Ishikawa (cell line): Measurements from ENCODE around the gene CIB2.

Experiments
- CEBPB ChIP-seq: IDR thresholded peaks from 2 replicates; pipeline ENCODE4 v1.6.1; 2012
- CREB1 ChIP-seq: IDR thresholded peaks from 2 replicates; pipeline ENCODE4 v1.6.1; 2012; ENCODE audit warnings: low read depth
- EGR1 ChIP-seq: IDR thresholded peaks from 2 replicates; pipeline ENCODE4 v1.6.1; 2012
- EP300 ChIP-seq: IDR thresholded peaks from 2 replicates; pipeline ENCODE4 v1.6.1; 2012; ENCODE audit warnings: borderline replicate concordance
- FOXM1 ChIP-seq: IDR thresholded peaks from 2 replicates; pipeline ENCODE4 v1.6.1; 2012; ENCODE audit warnings: low read depth, borderline replicate concordance
- NFIC ChIP-seq: IDR thresholded peaks from 2 replicates; pipeline ENCODE4 v1.6.1; 2012
- RAD21 ChIP-seq: IDR thresholded peaks from 2 replicates; pipeline ENCODE4 v1.6.1; 2012; ENCODE audit warnings: low read depth
- TAF1 ChIP-seq: IDR thresholded peaks from 2 replicates; pipeline ENCODE4 v1.6.1; 2012; ENCODE audit warnings: low read depth, mild to moderate bottlenecking
- TCF12 ChIP-seq: IDR thresholded peaks from 2 replicates; pipeline ENCODE4 v1.6.1; 2012; ENCODE audit warnings: low read depth
- YY1 ChIP-seq: IDR thresholded peaks from 2 replicates; pipeline ENCODE4 v1.6.1; 2012; ENCODE audit warnings: low read depth
- ZBTB7A ChIP-seq: IDR thresholded peaks from 2 replicates; pipeline ENCODE4 v1.6.1; 2012; ENCODE audit warnings: low read depth
- TF ChIP-seq, protein P1 (sequence below): IDR thresholded peaks from 2 replicates; pipeline ENCODE4 v1.6.1; 2012; ENCODE audit warnings: low read depth, mild to moderate bottlenecking
- TF ChIP-seq, protein P2 (sequence below): IDR thresholded peaks from 2 replicates; pipeline ENCODE4 v1.6.1; 2012
- TF ChIP-seq, protein P3 (sequence below): IDR thresholded peaks from 2 replicates; pipeline ENCODE4 v1.6.1; 2012

DNA sequence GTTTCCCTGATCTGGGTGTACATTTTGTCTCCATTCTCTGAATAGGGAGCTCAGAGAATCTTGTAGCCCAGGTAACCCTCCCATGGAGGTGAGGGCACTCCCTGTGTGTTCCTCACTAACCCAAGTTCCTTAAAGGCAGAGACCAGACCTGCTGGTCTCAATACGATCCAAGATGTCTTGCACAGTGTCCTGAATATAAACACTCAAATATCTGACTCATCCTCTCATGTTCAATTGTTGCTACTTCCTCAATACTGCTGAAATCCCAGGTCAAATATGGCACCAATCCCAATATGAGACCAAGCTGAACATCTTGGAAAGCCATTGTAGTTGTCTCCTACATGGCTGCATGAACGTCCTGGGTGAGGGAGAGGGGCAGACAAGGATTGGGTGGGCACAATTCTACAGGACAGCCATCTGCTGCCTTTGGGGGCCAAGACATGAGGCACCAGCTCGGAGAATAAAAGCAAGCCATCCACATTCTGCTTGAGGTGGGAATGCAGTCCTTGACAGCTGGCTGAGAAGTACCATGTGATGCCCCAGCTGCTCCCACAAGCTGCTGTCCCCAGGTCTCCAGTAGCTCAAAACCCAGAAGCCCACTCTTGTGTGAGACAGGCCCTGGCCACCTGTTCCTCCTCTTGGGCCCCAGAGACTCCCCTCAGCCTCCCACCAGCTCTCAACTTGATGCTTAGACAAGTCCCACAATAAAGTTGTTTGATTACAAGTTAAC, 72.0 kb downstream of the CIB2 start:
- no peak for TF ChIP-seq EGR1
- no peak for TF ChIP-seq FOXM1
- no peak for TF ChIP-seq YY1
- TF ChIP-seq, protein P1, sequence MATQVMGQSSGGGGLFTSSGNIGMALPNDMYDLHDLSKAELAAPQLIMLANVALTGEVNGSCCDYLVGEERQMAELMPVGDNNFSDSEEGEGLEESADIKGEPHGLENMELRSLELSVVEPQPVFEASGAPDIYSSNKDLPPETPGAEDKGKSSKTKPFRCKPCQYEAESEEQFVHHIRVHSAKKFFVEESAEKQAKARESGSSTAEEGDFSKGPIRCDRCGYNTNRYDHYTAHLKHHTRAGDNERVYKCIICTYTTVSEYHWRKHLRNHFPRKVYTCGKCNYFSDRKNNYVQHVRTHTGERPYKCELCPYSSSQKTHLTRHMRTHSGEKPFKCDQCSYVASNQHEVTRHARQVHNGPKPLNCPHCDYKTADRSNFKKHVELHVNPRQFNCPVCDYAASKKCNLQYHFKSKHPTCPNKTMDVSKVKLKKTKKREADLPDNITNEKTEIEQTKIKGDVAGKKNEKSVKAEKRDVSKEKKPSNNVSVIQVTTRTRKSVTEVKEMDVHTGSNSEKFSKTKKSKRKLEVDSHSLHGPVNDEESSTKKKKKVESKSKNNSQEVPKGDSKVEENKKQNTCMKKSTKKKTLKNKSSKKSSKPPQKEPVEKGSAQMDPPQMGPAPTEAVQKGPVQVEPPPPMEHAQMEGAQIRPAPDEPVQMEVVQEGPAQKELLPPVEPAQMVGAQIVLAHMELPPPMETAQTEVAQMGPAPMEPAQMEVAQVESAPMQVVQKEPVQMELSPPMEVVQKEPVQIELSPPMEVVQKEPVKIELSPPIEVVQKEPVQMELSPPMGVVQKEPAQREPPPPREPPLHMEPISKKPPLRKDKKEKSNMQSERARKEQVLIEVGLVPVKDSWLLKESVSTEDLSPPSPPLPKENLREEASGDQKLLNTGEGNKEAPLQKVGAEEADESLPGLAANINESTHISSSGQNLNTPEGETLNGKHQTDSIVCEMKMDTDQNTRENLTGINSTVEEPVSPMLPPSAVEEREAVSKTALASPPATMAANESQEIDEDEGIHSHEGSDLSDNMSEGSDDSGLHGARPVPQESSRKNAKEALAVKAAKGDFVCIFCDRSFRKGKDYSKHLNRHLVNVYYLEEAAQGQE, result no peak
- TF ChIP-seq TAF1, result no peak
- TF ChIP-seq, protein P2, sequence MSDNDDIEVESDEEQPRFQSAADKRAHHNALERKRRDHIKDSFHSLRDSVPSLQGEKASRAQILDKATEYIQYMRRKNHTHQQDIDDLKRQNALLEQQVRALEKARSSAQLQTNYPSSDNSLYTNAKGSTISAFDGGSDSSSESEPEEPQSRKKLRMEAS, result no peak
- no peak for TF ChIP-seq CEBPB
- TF ChIP-seq RAD21, result no peak
- no peak for TF ChIP-seq EP300
- TF ChIP-seq, protein P3, sequence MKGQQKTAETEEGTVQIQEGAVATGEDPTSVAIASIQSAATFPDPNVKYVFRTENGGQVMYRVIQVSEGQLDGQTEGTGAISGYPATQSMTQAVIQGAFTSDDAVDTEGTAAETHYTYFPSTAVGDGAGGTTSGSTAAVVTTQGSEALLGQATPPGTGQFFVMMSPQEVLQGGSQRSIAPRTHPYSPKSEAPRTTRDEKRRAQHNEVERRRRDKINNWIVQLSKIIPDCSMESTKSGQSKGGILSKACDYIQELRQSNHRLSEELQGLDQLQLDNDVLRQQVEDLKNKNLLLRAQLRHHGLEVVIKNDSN, result no peak
- TF ChIP-seq CREB1, result no peak
- no peak for TF ChIP-seq TCF12
- no peak for TF ChIP-seq ZBTB7A
- no peak for TF ChIP-seq NFIC
